ENCODE data around the gene MYBPH.

MYBPH gene

GRCh38 chr1:203175237-203175826 is at the start of gene MYBPH:
Gene MYBPH, minus strand, starts transcription at chr1:203175826. Its CDS starts 71 bp downstream, at chr1:203175755.
- no peak for DNase-seq (ENCODE audit: low read depth)

- no peak for DNase-seq (ENCODE audit: low read depth)
Measured at GRCh38 chr1:203225071-203225470, 49.4 kb upstream of the MYBPH start.

GRCh38 chr1:203223012-203223775 is 47.6 kb upstream of the MYBPH start:
- no peak for DNase-seq (ENCODE audit: low read depth)

GRCh38 chr1:203219934-203220333 is 44.3 kb upstream of the MYBPH start:
- DNase-seq (ENCODE audit: low read depth) = no peak

- DNase-seq (ENCODE audit: low read depth) = no peak
Measured at GRCh38 chr1:203219171-203219570, 43.5 kb upstream of the MYBPH start.

GRCh38 chr1:203217668-203218067 is 42.0 kb upstream of the MYBPH start:
- no peak for DNase-seq (ENCODE audit: low read depth)

- DNase-seq (ENCODE audit: low read depth) = no peak
Measured at GRCh38 chr1:203217139-203217655, 41.6 kb upstream of the MYBPH start.

GRCh38 chr1:203216274-203217138 is 40.9 kb upstream of the MYBPH start:
- peak; percentile 35 for DNase-seq (ENCODE audit: low read depth)

GRCh38 chr1:203215573-203215972 is 39.9 kb upstream of the MYBPH start:
- no peak for DNase-seq (ENCODE audit: low read depth)

- DNase-seq (ENCODE audit: low read depth) = no peak
Measured at GRCh38 chr1:203214871-203215270, 39.2 kb upstream of the MYBPH start.

- no peak for DNase-seq (ENCODE audit: low read depth)
Measured at GRCh38 chr1:203213126-203213525, 37.5 kb upstream of the MYBPH start.

- DNase-seq (ENCODE audit: low read depth) = no peak
Measured at GRCh38 chr1:203211812-203212211, 36.2 kb upstream of the MYBPH start.

GRCh38 chr1:203210988-203211387 is 35.4 kb upstream of the MYBPH start:
- DNase-seq (ENCODE audit: low read depth) = no peak

- no peak for DNase-seq (ENCODE audit: low read depth)
Measured at GRCh38 chr1:203210350-203210749, 34.7 kb upstream of the MYBPH start.

- DNase-seq (ENCODE audit: low read depth) = no peak
Measured at GRCh38 chr1:203208181-203208580, 32.6 kb upstream of the MYBPH start.

- no peak for DNase-seq (ENCODE audit: low read depth)
Measured at GRCh38 chr1:203207751-203208150, 32.1 kb upstream of the MYBPH start.

- no peak for DNase-seq (ENCODE audit: low read depth)
Measured at GRCh38 chr1:203206129-203206687, 30.6 kb upstream of the MYBPH start.

- no peak for DNase-seq (ENCODE audit: low read depth)
Measured at GRCh38 chr1:203204756-203205155, 29.1 kb upstream of the MYBPH start.

- no peak for DNase-seq (ENCODE audit: low read depth)
Measured at GRCh38 chr1:203202431-203203245, 27.0 kb upstream of the MYBPH start.

- no peak for DNase-seq (ENCODE audit: low read depth)
Measured at GRCh38 chr1:203201516-203202205, 26.0 kb upstream of the MYBPH start.

- no peak for DNase-seq (ENCODE audit: low read depth)
Measured at GRCh38 chr1:203200916-203201315, 25.3 kb upstream of the MYBPH start.

Data from activated T-cell treated with anti-CD3 and anti-CD28 coated beads for 48 hours (primary cell).